ENCODE results near the gene PPP4R4. TPM values are rescaled to one million over a fixed set of nuclear protein-coding genes. Genes with fewer than 3 reads are reported as not detected.

PPP4R4 gene
- total RNA-seq, 1 experiment from 2014 or later, result 3.9 TPM

DNA sequence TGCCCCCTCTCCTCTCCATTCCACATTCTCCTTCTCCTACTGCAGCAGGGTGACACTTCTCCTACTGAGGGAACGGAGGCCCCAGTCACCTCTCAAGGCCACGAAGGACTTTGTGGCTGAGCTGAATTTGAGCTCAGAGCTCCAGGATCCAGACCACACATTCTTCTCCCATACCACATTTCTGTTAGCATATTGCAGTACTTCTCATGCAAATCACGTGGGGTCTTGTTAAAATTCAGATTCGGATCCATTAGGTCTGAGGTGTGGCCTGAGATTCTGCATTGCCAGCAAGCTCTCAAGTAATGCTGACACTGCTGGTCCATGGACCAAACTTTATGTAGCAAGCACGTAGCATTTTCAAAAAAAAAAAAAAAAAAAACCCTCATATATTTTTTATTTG, 35.1 kb upstream of the PPP4R4 start:
- Histone ChIP-seq H4K8ac (replicated peaks; ENCODE audit: insufficient read length, low read depth, low read length) (no peak overlapping the region), H3K14ac (ENCODE audit: insufficient read depth, low read length) (no peak overlapping the region), H3K4me2 (ENCODE audit: insufficient read depth, insufficient read length, low read length) (no peak overlapping the region), H2BK120ac (ENCODE audit: low read depth, low read length, poor library complexity, severe bottlenecking) (no peak overlapping the region), H3K27ac (ENCODE audit: insufficient read length, low read depth, low read length) (no peak overlapping the region), H3K23me2 (ENCODE audit: insufficient read length, low read depth, low read length, poor library complexity, severe bottlenecking) (peaks cover 2% of the 10 kb centered on the region), H2AK5ac (ENCODE audit: insufficient read length, low read length) (no peak overlapping the region), H3T11ph (ENCODE audit: low read length) (no peak overlapping the region), H2BK12ac (ENCODE audit: insufficient read length, low read depth, low read length) (no peak overlapping the region), H3K56ac (ENCODE audit: insufficient read length, low read depth, low read length) (no peak overlapping the region), H3K18ac (ENCODE audit: insufficient read length, low read depth, low read length) (no peak overlapping the region), H2BK15ac (ENCODE audit: low read depth, low read length) (no peak overlapping the region), H4K20me1 (ENCODE audit: control insufficient read depth, insufficient read depth, insufficient read length) (no peaks in the 10 kb centered on the region), H2AFZ (ENCODE audit: low read length) (no peak overlapping the region), H3K27me3 (ENCODE audit: insufficient read depth, low read length) (no peaks in the 10 kb centered on the region), H3K79me2 (ENCODE audit: insufficient read depth, low read length) (no peaks in the 10 kb centered on the region), H4K91ac (ENCODE audit: insufficient read length, low read depth, low read length) (no peak overlapping the region), H3K4ac (ENCODE audit: low read depth, low read length) (no peak overlapping the region), H3K9ac (ENCODE audit: extremely low read depth, insufficient read length, low read length) (no peak overlapping the region), H2BK5ac (ENCODE audit: insufficient read length, low read length) (no peak overlapping the region), H3K79me1 (ENCODE audit: insufficient read depth, low read depth, low read length, poor library complexity, severe bottlenecking) (no peaks in the 10 kb centered on the region), H2BK20ac (ENCODE audit: low read depth, low read length, poor library complexity, severe bottlenecking) (no peak overlapping the region), H3K23ac (ENCODE audit: insufficient read length, low read depth, low read length) (no peak overlapping the region), H3K9me3 (ENCODE audit: control insufficient read depth, low read depth, low read length) (no peaks in the 10 kb centered on the region), H4K5ac (ENCODE audit: insufficient read length, low read depth, low read length) (no peak overlapping the region), H3K4me1 (ENCODE audit: insufficient read depth, low read length) (peaks cover 4% of the 10 kb centered on the region; the same call in 1 of the 2 replicates)
- Mint-ChIP-seq H3K27me3 (ENCODE audit: low read depth) (peaks cover 12% of the 10 kb centered on the region), H3K36me3 (ENCODE audit: insufficient read depth in 1 of 3, low read depth in 3 of 3) (peaks cover 0 to 18% (median 6%) of the 10 kb centered on the region in 3 experiments; a peak in 4 of 7 replicates), H3K4me1 (peaks cover 16 to 18% of the 10 kb centered on the region in 2 experiments), H3K4me3 (no peak overlapping the region), H3K27ac (no peak overlapping the region), H3K9me3 (peaks cover 14 to 15% of the 10 kb centered on the region in 2 experiments)
- DNase-seq, result no peak
- no CpG with 5 or more reads among the region's 5 CpGs for WGBS (ENCODE audit: extremely low coverage, insufficient read length, low lambda C conversion rate)
- TF ChIP-seq, protein P1, sequence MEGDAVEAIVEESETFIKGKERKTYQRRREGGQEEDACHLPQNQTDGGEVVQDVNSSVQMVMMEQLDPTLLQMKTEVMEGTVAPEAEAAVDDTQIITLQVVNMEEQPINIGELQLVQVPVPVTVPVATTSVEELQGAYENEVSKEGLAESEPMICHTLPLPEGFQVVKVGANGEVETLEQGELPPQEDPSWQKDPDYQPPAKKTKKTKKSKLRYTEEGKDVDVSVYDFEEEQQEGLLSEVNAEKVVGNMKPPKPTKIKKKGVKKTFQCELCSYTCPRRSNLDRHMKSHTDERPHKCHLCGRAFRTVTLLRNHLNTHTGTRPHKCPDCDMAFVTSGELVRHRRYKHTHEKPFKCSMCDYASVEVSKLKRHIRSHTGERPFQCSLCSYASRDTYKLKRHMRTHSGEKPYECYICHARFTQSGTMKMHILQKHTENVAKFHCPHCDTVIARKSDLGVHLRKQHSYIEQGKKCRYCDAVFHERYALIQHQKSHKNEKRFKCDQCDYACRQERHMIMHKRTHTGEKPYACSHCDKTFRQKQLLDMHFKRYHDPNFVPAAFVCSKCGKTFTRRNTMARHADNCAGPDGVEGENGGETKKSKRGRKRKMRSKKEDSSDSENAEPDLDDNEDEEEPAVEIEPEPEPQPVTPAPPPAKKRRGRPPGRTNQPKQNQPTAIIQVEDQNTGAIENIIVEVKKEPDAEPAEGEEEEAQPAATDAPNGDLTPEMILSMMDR (conservative IDR thresholded peaks at IDR 0.05), result no peak
